Activated T-cell treated with anti-CD3 and anti-CD28 coated beads for 4 hours (primary cell): ENCODE data around the gene SYNRG.

ENCODE experiments used
- DNase-seq: peaks from one replicate; pipeline ENCODE4 v3.0.0-alpha.2; 2020

SYNRG gene

DNA sequence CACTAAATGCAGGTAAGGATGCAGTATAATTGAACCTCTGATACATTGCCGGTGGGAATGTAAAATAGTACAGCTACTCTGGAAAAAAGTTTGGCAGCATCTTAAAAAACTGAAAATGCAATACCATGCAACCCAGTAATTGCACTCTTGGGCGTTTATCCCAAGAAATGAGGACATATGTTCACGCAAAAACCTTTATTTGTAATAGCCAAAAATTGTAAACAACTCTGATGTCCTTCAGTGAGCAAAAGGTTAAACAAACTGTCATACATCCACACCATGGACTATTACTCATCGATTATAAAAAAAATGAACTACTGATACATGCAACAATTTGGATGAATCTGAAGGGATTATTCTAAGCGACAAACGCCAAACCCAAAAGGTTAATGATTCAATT, 16.9 kb downstream of the SYNRG start:
- DNase-seq: no peak

DNA sequence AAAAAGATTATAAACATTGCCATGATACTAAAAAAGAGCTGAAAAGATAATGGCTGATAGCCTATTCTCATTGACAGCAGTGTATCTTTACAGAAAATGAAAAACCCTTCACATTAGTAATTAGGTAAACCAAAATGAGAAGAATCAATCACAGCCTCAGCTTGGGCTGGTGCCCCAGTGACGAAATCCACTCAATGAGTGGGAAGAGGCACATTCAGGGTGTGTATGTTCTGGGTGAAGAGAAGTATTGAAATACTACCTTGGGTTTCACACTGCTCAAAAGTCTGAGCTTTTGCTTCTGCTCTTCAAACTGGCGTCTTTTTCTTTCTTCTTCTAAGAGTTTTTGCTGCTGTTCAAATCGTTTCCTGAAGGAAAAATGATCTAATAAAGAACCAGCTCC, 24.2 kb downstream of the SYNRG start:
- DNase-seq: no peak

DNA sequence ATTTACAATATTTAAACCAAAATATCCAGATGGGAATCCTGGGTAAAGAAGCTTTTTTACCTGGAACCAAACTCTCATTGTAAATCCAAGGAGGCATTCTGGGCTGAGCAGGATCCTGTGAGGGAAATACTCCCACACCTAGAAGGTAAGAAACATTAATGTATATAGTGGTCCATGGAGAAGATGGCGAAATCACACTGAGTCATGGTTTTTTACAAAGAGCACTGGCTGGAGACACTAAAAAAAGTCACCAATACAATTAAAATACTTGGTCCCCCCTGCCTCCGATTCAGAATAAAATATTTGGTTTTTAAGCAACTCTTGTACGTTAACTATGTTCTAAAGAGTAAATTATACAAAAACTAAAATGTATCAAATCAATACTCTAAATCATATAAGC, 32.9 kb downstream of the SYNRG start:
- no peak for DNase-seq

DNA sequence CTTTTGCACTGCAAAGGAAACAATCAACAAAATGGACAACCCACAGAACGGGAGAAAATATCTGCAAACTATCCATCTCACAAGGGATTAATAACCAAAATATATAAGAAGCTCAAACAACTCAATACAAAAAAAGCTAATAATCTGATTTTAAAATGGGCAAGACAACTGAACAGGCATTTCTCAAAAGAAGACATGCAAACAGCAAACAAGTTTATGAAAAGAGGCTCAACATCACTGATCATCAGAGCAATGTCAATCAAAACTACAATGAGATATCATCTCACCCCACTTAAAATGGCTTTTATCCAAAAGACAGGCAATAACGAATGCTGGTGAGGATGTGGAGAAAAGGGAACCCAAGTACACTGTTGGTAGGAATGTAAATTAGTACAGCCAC, 34.8 kb downstream of the SYNRG start:
- DNase-seq: no peak

DNA sequence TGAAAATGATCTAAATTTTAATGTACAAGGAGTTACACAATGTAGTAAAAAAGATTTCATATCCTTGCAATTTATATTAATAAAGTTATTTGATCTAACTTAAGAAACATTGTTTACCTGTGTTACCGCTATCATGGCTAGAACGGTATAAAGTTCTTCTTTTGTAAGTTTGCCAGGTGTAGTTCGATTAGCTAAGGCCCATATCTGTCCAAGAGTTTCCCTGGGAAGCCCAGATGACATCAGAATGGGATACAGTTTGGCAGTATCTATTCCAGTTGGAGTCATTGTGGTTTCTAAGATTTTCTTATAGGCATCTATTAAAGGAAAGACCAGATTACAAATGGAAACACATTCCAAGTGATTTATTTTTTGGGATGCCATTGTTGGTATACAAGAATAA, 37.5 kb downstream of the SYNRG start:
- no peak for DNase-seq

DNA sequence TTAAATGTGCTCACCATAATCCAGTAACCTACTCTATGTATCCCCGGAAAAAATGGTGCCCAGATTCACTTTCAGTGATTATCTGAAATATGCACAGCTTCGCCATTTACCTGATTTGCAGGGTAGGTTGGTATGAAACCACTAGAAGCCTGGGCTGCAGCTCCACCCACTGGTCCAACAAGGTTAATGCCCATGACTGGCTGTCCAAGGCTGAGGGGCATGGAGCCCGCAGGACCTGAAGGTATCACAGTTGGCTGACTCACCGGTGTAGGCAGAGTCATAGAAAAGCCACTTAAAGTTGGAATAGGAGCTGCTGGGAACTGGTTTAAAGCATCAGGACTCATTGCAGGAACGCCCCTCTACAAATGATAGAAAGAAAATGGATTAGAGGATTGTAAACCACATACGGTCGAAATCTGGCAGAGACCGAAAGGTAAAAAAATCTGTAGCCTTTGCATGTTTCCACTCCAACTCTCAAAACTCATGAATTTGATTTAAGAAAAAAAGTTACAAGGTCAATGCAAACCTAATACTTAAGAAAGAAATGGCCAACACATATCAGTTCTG, 38.6 kb downstream of the SYNRG start:
- peak; percentile 1 for DNase-seq

DNA sequence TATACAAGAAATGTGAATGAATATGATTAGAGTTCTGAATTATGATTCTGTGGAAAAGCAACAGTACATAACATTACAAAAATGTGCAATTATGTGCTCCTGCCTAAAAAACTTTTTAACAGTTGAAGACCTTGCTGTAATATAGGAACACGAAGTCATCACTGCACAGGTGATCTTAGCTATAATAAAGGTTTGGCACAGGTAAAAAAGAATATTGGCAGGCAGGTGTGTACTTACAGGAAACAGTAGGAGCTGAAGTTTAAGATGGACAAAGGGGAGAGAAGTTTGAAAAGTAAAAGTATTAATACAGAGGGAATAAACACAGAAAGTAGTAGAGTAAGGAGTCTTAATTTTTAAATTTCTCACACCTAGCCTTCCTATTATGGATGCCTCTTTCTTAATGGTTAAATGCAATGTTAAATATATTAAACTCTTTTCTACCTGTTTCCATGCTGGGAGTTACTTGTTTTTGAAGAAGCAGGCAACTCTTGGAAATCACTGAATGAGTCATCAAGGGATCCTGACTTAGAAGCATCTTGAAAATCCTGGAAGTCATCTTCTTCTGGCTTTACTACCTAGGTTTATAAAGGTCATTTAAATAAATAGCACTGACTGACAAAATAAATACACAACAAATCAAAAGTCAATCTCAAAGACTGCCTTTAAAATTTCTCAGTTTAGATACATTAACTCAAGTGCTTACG, 40.7 kb downstream of the SYNRG start:
- no peak for DNase-seq

DNA sequence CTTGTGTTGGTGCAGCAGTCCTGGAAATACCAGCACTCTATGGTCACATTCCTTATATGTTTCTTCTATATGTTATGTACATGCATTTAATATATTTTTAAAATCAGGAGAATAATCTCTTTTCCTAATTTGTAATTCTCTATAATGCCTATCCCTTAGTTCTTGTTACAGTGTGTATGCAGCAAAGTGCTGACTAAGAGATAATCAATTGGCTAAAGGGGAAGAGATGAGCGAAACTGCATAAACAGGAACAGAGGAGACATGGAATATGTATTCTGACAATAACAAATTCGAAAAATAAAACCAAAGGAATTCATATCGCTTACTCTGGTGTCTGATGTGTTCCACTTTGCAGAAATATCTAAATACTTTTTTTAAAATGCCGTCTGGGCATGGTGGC, 41.7 kb downstream of the SYNRG start:
- no peak for DNase-seq

DNA sequence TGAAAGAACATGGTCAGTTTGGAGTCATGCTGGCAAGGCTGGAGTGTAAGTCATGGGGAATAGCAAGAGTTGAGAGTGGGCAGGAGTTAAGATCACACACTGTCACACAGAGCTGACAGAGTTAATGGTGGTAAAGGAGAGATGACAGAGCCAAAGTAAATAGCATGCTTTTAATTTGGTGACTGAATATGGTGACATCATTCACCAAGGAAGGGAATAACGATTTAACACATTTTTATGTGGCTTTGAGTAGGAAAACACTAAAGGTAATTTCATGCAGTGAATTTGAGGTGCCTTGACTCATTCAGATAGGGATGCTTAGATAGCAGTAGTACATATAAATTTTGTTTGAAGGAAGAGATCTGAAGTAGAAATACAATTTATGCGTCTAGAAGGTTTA, 42.1 kb downstream of the SYNRG start:
- DNase-seq: no peak

DNA sequence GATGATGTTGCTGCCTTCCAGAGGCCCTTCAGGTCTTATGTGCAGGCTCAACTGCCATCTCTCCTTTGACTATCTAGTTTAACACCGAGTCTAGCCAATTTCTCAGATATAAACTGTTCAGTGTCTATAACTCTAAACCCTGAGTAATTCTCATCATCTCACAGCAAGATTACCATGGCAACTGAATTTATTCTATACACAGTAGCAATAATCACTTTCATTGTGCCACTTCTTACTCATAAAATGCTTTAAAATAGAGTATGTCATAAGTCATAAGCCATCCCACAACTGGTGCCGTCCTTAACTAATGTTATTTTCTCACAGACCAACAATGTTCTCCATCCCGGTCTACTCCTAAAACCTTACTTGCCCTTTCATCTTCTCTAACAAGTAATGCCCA, 45.0 kb downstream of the SYNRG start:
- no peak for DNase-seq

DNA sequence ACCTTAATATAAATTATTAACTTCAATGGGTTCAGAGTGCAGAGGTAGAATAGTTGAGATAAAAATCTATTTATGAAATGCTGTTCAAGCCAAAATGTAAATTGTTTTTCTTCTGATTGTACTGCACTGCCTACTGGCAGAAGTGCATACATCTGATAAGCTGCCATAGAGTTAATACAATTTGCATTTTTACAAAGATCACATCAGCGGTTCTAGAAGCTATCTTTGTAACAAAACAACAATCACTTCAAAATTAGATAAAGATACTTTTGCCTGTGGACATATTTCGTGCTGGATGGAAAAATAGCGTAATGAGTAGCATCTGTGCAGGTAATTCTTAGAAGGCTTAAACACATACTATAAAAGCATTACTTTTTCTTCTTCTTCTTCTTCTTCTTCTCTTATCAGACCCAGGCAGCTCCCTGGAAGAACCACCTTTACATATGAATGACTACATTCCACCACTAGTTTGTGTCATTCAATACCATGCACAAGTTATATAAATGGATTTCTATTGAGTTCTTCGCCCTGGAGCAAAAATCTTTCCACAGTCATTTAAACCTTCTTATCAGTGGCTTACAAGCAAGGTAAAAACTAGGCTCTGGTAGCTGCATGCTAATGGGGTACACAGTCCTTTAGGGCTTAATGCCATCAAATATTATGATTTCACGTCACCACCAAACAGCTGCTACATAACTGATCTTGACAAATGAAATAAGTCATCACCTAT, 47.0 kb downstream of the SYNRG start:
- no peak for DNase-seq

DNA sequence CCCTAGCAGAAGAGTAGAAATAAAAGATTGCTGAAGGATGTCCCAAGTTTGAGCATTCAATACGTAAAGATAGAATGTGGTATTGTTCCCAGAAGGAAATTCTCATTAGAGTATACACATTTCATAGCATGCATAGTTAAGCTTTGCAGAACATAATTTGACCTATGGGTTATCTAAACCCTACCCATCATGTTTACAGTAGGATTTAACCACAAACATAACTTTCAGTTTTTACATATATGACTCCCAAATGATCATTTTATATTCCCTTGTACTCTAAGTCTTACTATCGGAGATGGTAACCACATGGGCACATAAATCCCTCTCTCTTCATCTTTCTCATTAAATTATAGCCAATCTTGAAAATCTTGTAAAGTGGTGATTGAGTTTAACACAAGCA, 50.9 kb downstream of the SYNRG start:
- DNase-seq: no peak

DNA sequence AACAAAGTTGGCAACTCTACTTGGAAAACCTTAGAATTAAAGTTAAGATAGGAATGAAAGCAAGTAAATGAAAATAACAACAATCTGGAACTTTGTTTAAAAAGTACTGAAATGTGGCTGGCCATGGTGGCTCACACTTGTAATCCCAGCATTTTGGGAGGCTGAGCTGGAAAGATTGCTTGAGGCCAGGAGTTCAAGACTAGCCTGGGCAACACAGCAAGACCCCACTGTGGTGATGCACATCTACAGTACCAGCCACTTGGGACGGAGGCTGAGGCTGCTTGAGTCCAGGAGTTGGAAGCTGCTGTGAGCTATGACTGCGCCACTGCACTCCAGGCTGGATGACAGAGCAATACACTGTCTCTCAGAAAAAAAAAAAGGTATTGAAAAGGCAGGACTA, 51.7 kb downstream of the SYNRG start:
- DNase-seq: no peak

DNA sequence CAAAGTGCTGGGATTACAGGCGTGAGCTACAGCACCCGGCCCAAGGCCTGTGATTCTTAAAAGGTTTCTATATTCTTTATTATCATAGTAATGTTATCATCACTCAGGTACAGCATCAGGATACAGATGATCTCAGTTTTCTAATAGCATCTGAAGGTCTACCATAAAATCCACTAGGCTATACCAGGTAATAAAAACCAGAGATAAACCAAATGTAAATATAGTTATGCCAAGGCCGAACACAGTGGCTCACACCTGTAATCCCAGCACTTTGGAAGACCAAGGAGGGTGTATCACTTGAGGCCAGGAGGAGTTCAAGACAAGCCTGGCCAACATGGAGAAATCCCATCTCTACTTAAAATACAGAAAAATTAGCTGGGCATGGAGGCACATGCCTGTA, 53.8 kb downstream of the SYNRG start:
- DNase-seq: no peak

DNA sequence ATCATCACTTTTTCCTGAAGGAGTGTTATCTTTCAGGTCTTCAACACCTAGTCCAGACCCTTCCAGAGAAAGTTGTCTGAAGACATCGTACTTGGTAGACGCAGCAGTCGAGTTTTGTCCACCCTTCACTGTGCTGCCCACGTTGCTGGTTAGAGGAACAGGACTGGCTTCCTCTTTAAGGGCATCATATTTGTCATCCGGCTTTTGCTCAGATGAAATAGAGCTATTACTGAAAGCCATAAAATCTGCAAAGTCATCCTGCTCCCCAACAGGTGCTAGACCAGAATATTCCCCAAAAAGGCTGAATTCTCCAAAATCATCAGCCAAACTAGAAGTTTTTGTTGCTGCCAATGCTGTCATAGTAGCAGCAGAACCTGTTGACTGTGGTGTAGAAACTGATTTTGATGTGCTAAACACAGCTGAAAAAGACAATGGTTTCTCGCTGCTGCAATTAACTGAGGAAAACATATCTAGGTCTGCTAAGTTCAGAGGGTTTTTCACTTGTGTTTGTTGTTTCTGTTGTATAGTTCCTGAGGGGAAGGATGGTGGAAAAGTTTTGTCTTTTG, 55.7 kb downstream of the SYNRG start:
- no peak for DNase-seq

DNA sequence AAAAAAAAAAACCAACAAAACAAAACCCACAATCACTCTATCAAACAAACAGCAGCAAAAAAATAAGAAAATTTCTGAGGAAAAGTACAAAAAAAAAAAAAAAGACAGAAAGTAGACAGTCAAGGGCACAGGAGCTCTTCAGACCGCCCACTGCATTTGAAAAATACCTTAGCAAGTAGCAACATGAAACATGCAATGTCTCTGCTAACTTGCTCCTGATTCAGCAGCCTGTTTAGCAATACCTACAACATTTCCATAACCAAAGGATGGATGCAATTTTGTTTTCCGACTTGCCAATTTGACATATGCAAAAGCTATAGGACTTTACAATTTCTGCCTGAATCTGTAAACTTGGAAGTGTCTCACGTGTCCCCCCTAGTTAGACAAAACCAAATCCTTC, 57.4 kb downstream of the SYNRG start:
- DNase-seq: no peak

DNA sequence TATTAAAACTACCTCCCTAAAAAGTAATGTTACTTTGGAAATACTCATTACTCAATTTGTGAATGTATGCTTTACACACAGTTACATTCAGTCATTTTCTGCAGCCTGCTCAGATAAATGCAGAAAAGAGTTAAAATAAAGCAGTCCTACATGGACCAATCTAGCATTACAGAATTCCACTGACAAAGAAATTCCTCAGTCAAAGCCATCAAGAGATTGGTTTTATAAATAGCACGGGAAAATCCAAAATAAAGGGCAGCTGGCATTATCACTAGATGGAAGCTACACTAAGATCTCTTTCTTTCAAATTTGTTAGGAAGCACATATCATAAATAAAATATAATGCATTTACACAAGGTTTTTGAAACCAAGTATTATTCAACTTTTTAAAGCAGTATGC, 61.2 kb downstream of the SYNRG start:
- DNase-seq: no peak

DNA sequence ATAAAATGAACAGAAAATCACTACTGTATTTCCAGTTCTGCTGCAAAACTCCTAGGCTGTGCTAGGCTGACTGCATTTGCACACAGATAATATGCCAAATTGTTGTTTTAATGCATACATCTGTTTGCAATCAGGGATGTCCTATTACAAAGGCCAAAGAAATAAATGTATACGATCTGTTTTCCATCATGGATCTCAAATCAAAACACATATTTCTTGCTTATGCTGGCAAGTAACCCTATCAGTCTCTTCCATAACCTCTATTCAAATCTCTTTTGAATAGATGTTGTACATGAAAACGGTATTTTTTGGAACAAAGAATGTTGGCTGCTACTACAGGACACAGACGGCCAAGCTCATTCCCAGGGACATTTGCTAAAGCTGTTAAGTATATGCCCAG, 62.9 kb downstream of the SYNRG start:
- DNase-seq: no peak

DNA sequence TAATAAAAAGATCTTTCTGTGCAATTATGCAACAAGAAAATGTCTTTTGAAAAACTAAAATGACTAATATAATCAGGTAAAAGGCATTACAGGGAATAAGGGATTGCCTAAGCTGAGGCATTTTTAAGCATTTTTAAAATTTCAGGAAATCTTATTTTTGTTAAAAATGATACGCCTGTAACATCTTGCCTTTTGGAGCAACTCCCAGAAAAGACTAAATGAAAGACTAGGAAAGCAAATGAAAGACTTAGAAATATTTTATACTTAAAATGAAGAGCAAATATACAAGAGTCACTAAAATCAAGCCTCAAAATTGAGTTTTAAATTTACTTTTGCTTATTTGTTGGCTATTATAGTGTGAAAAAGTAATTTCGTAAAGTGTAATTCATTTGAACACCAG, 63.7 kb downstream of the SYNRG start:
- no peak for DNase-seq

DNA sequence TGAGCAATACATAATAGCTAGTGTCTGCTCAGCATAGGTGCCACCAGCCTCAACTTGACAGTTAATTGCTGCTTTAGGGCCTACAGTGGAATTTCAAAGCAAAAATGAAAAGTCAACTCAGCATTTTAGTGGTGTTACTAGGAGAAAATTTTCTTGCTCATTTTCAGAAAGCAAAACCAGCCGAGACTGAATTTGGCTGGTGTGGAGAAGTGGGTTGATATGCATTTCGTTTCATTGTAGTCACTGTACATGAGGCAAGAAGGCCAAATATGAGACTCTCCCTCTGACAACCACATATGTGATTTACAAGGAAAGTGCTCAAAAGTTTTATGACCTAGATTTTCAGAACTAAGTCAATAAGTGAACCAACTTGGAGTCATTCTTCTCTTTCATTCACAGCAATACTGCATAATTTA, 65.6 kb downstream of the SYNRG start:
- no peak for DNase-seq

DNA sequence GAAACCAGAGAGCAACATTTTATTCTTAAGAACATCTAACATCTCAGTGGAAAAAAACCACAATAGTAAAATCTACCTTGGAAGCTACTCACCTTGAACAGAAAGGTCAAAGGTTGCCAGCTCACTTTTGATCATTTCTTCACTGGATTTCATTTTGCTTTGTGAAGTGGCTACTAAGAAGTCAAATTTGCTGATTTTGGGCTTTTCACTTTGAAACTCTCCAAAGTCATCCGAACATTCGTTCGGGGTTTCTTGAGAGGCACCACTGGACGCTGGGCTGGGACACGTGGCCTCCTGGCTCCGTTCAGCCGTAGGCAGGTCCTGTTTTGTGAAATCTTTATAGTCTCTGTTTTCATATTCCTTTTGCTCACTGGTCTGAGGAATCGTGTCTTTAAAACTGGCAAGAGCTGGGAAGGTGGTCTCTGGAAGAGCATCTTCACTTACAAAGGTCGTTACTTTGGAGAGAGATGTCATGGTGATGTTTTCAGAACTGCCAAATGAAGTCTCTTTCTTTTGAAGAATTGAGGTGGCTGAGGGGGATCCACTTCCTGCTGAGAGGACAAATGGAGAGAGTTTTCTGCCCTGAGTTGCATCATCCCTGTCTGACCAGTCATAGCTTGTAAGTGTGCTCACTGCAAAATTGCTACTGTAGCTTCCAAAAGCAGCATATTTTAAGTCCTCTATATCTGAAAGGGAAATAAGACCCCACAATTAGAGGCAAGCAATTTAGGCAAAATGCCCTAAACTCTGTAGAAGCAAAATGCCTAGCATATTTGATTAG, 67.1 kb downstream of the SYNRG start:
- no peak for DNase-seq

DNA sequence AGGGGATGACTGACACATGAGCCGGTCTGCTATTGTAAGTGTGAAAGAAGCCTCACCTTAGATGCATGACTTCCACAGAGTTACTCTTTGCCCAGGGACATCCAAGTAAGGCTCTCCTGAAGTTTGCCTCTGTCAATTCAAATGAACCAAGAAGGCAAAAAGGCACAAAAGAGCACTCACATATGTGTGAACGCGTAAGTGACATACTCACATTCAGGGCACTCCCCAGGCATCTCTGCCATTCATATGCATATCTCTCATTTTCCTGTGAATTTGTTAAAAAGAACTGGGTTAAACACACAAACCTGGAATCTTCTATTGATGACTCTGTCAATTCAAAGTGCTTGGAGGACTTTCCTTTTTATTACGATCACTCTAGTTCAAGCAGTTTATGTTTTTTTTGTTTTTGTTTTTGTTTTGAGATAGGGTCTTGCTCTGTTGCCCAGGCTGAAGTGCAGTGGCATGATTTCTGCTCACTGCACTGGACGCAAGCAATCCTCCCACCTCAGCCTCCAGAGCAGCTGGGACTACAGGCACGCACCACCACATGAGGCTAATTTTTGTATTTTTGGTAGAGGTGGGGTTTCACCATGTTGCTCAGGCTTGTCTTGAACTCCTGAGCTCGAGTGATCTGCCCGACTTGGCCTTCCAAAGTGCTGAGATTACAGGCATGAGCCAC, 70.1 kb downstream of the SYNRG start:
- no peak for DNase-seq

DNA sequence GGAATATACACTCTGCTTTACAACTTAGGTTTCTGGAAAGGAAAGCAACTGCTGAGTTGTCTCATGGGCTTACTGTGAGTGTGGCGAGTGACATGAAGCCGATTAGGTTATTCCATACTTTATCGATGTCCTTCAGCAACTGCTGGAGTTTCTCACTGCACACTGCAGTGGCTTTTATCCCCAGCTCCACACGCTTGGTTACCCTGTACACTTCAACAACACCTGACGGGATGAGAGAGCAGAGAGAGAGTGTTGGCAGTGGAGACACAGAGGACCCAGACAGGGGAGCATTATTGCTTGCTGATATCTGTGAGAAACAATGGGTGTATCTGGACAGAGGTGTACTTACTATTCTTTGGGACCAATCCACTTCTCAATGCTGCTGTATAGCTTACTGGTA, 73.3 kb downstream of the SYNRG start:
- no peak for DNase-seq
